ENCODE measurements around the gene PNPLA3.
"Not testable (repeated sequence)": the region's sequence is repeated elsewhere in the genome, so short reads cannot be mapped to it uniquely, and the experiment has no call there.

The PNPLA3 gene

DNA sequence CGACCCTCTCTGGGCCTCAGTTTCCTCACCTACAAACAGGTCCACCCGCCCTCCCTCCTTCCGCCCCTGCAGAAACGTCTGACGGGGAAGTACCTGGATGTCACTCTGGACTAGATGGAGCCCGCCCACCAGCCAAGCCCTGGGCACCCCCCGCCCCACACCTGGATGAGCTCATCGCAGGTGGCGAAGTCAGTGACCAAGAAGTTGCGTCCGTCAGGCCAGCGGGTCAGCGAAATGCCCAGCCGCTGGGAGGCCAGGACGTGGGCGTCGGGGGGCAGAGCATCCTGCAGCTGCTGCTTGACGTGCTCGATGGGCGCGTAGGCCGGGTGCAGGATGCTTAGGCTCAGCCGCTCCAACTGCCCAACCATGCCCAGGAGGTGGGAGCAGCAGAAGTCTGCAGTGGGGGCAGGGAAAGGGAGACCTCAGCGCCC lies 32.7 kb upstream of the PNPLA3 start:
- DNase-seq, result no peak

DNA sequence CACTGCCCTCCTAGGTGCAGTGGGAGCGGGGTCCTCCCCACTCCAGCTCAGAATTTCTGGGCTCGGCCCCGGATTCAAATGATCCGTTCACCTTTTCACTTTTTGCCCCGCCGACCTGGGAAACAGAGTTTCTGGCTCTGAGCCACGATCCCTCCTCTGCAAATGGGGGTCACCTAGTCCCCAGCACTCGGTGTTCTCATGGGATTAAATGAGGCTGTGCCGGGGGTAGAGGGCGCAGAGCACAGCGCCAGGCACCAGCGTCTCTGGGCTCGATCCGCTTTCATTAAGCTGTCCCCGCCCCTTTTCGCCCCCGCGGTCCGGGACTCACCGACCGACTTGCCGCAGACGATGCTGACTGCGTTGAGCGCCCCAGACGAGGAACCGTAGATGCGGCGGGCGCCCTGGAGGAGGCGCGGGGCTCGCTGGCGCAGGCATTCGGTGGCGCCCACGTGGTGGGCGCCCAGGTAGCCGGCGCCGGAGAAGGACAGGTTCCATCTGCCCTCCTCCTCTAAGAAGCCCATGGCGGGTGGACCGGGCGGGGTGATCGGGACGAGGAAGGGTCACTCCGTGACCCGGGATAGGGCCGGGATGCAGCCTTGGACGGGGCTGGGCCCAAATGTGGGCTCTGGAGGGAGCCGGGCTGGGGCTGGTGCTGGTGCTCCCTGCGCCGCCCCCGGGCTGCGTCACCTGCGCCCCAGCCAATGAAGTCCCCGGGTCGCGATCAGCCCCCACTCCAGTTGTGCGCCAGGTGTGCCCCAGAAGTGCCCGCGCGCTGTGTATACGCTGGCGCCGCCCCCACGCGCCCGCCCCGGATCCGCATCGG lies 32.0 kb upstream of the PNPLA3 start, which contains the start of gene PNPLA5:
PNPLA5 (minus strand) TSS at position 654 of the 823 bp plus-strand sequence; CDS start at position 521, 133 bp downstream.
- DNase-seq, result no peak

- no peak for DNase-seq
These were observed 31.3 kb upstream of the PNPLA3 start for GRCh38 chr22:43892183-43892894.

GRCh38 chr22:43893266-43893665 lies 30.3 kb upstream of the PNPLA3 start:
- DNase-seq, result no peak

DNA sequence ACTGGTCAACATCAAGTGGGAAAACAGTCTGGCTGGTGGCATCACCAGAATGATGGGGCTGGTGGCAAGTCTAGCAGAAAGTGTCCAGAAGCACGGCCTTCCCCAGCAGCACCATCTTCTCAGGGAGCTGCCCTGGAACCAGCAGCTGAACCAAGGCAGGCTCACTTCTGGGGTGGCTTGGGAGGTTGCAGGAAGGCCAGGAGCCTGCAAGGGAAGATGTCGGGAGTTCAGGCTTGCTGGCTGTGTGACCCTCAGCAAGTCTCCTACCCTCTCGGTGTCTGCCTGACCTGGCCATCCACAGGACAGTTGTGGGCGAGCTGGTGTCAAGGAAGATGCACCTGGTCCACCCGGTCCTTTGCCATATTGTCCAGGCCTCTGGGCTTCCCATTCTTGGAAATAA lies 29.5 kb upstream of the PNPLA3 start:
- no peak for DNase-seq

DNA sequence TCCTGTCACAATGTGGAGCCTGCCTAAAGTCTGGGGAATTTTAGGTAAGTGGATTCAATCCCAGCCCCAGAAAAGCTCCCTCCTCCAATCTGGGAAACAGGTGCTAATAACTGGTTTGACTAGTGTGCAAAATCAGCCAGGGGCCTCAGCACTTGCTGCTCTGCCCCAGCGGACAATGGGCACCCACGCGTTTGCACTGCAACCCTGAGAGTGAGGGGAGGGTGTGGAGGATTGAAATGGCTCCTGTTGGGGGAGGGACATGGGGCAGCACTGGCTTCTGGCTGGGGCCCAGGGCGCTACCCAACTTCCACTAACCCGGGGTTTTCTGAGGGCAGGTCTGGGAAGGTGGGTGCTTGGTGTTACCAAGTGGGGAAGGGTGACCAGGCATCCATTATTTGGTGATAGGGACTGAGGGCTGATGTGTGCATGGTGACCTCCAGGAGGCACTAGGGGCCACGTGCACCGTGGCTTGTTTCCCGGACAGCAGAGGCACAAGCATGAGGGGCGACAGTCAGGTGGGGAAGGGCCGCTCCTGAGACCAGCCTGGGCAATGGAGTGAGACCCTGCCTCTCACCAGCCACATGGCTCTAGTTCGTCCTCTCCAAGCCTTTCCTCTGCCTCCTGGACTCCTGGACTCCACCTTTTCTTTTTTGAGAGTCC lies 27.5 kb upstream of the PNPLA3 start:
- no peak for DNase-seq

DNA sequence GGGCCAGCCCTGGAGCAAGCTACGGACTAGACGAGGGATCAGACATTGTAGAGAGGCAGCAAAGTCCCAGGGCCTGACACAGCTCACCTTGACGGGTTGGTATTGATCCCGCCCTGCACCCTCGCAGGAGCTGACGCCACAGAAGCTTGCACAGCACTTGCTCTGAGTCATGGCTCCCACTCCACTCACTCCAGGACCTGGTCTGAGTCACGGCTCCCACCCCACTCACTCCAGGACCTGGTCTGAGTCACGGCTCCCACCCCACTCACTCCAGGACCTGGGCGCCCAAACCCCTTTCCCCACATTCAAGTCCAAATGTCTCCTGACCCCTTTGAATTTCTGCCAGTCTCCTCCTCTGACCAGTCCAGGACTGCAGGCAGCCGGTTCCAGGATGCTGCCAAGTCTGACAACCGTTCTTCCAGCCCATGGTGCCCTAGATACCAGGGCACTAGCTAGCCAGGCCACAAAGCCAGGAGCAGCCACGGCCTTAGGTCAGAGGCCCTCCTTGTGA lies 25.8 kb upstream of the PNPLA3 start:
- no peak for DNase-seq

- DNase-seq, result no peak
These were observed 23.4 kb upstream of the PNPLA3 start for GRCh38 chr22:43900206-43900605.

DNA sequence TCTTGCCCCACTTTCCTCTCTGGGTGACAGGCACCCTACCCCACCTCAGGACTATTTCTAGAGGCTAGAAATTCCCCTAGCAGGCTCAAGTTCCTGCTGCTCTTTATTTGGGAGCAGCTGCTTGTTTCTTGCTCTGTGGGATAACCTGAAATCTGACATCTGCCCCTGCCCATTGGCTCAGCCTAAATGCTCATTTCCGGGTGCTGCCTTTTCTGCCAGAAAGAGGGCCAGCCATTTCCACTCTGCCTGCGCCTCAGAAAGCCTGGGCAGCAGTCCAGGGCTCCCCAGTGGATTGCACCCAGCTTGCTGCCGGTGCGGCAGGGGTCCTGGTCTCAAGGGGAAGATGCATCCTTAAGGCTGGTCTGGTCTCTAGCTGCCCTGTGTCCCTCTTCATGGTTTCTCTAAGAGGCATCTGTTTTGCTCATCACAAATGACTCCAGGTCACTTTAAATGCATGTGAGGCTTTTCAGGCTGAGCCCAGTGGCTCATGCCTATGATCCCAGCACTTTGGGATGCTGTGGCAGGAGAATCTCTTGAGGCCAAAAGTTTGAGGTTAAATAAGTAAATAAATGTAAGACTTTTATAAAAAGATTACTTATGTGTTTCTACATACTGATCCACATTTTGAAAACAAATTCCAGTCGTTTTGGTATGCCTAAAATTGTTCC lies 21.5 kb upstream of the PNPLA3 start:
- no peak for DNase-seq

GRCh38 chr22:43903033-43903432 lies 20.6 kb upstream of the PNPLA3 start:
- DNase-seq, result peak; percentile 19

GRCh38 chr22:43904412-43904811 lies 19.2 kb upstream of the PNPLA3 start:
- DNase-seq, result not testable (repeated sequence)

- DNase-seq, result no peak
These were observed 17.9 kb upstream of the PNPLA3 start for GRCh38 chr22:43905681-43906080.

GRCh38 chr22:43909708-43910107 lies 13.9 kb upstream of the PNPLA3 start:
- DNase-seq, result no peak

DNA sequence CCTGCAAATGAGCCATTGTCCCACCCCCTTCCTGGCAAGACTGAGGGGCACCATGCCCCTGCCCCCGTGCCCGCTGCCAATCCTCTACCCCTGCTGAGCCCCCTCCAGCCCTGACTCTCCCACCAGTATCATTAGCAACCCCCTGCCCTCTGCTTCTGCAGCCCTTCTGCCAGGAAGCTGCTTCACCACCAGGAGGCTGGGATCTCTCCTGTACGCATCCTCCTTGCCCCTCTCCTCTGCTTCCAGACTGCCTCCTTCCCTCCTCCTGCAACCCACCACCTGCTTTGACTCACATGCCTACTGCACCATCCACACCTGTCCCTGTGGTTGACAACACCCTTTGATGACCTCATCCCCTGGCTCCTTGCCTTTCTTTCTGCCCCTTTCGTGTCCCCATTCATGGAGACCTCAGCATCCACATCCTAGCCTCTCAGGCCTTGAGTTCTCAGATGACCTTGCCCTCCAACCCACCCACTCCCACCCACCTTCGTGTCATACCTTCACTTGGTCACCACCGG lies 13.4 kb upstream of the PNPLA3 start:
- no peak for DNase-seq

DNA sequence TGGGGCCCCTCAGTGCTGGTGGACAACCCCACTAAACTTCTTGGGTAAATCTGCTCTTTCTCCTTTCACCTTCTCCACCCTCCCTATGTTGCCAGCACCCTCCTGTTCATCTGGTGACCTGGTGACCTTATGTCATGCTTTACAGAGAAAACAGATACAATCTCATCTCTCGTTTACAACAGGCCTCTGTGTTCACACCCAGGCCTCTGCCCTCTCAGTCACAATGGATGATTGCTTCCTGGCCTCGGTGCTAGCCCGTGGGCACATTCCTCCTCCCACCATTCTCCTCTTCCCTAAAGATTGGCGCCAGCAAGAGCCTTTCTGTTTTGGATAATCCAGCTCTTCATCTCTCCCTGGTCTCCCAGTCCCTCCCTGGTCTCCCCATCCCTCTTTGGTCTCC lies 12.3 kb upstream of the PNPLA3 start:
- DNase-seq, result no peak

DNA sequence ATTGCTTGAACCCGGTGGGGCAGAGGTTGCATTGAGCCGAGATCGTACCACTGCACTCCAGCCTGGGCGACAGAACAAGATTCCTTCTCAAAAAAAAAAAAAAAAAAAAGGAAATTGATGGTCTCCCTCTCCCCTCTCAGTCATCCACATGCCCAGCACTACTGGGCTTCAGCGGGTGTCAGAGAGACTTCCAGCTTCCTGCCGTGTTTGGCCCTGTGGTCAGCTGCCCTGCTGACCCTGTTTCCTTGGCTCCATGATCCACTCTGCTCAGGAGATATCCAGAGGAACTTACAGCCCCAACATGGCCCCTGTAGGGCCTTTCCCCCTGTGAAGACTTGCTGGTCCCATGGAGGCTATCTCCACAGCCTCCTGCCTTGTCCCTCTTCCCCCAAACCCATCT lies 6.1 kb upstream of the PNPLA3 start:
- DNase-seq, result no peak

DNA sequence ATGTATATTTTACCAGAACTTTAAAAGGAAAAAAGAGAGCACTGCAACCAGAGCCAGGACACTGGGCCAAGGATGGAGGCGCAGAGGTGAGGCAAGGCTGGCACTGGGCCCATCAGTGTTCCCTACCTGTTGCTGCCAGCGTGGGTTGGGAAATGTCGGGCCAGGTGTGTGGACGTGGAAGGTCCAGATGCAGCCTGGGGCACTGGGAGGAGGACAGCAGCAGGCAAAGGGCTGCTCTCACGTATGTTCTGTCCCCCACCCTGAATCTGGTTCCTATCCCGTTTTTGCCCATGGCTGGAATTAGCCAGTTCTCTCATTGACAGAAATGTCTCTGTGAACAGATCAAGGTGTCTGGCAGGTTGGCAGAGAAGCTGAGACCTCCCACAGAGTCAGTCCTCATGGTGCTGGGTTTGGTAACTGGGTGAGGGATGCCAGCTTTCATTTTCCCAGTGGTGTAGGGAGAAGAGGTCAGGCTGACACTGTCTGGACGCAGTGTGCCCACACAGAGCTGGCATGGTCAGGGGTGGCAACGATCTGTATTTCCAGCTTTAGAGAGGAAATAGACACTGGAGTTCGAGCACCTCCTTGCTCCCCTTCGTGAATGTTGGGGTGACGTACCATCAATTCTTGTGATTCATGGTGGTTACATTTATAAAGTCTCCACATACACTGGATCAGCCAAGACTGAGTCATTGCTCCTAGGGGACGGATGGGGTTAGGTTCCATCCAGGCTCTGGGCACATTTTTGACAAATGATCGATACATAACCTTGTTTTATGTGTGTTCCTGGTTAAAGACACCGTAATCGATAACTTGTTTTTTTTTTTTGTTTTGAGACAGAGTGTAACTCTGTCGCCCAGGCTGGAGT lies 4.3 kb upstream of the PNPLA3 start:
- DNase-seq, result no peak

DNA sequence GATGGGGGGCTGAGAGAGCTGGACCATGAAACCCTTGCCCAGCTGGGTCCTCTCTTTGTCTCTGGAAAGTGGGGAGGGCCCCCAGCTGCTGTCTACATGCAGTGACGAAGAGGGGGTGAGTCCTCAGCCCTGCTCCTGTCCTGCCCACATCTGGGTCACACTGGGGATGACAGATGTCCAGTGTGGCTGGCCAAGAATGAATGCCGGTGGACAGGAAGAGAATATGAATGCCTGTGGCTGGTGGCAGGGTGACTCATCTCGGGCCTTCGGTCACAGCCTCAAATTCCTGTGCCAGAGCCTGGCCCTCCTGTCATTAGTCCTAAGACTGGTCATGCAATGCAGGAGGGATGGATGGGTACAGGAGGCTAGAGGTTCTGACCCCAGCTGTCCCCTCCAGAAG lies 2.2 kb upstream of the PNPLA3 start:
- DNase-seq, result no peak

- no peak for DNase-seq
These were observed 1.5 kb upstream of the PNPLA3 start for GRCh38 chr22:43922123-43922522.

DNA sequence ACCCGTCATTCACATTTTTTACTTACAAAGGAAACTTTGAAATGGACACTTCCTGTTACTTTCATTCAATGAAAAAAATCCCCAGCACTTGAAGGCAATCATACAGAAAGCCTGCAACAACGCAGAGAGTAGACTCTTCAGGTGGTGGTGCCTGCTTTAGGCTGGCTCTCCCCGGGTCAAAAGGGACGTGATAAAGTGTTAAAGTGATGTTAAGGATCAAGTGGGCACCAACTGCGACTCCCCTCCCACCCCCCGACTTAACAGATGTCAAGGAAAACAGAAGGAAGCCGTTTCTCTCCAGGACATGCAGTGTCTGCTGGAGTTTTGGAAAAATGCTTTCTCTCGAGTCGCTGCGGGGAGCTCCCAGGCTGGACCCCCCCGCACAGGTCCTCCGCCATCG lies 414 bp upstream of the PNPLA3 start:
- peak; percentile 43 for DNase-seq

DNA sequence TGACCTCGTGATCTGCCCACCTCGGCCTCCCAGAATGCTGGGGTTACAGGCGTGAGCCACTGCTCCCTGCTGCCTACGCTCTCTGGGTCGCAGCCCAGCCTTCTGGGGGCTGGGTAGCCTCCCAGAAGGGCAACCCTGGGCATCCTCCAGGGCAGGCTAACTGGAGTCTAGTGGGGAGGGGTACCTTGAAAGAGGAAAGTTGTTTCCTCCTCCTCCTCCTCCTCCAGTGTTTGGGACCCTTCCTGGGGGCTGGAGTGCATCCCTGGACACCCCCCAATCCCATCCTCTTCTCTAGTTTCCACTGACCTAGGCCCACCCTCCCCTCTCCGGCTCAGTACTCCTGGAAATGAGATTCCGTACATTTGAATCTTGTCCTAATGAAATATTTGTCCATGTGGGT lies 1.3 kb downstream of the PNPLA3 start:
- DNase-seq, result no peak

All from hematopoietic multipotent progenitor cell treated with erythropoietin and hydrocortisone succinate and interleukin-3 and kit ligand, for 6 days (in vitro differentiated cells).